ENCODE data around the gene BNC2. TPM values are rescaled to one million over a fixed set of nuclear protein-coding genes. Genes with fewer than 3 reads are reported as not detected.
A peak's percentile ranks its signal among the peaks of the same experiment; 100 is the strongest.

The BNC2 gene
- total and polyA plus RNA-seq, 2 of the 13 experiments (the other 11 are each of a cell fraction or from before 2014, with no cell fraction given), result not detected

GRCh38 chr9:16413509-16414016 is 456.9 kb downstream of the BNC2 start (continued):
- TF ChIP-seq ZNF704 (CRISPR knock-in tag; IDR thresholded peaks at IDR 0.05; ENCODE audit: borderline replicate concordance) (no peak), ZNF512 (CRISPR knock-in tag; IDR thresholded peaks at IDR 0.05) (no peak), ZMYM3 (CRISPR knock-in tag; IDR thresholded peaks at IDR 0.05) (no peak), ZNF20 (CRISPR knock-in tag; IDR thresholded peaks at IDR 0.05) (no peak), POLR2G (IDR thresholded peaks at IDR 0.05; ENCODE audit: low read depth, low read length) (no peak), ASH2L (IDR thresholded peaks at IDR 0.05; ENCODE audit: insufficient read length, low read depth, low read length) (no peak), SNRNP70 (IDR thresholded peaks at IDR 0.05; ENCODE audit: low read depth, low read length) (no peak), ZNF503 (CRISPR knock-in tag; IDR thresholded peaks at IDR 0.05) (peak; percentile 60; the same call in 1 of the 2 replicates), ZNF281 (CRISPR knock-in tag; IDR thresholded peaks at IDR 0.05; ENCODE audit: borderline replicate concordance) (peak; percentile 36; the same call in 1 of the 2 replicates)
- TF ChIP-seq, protein P1, sequence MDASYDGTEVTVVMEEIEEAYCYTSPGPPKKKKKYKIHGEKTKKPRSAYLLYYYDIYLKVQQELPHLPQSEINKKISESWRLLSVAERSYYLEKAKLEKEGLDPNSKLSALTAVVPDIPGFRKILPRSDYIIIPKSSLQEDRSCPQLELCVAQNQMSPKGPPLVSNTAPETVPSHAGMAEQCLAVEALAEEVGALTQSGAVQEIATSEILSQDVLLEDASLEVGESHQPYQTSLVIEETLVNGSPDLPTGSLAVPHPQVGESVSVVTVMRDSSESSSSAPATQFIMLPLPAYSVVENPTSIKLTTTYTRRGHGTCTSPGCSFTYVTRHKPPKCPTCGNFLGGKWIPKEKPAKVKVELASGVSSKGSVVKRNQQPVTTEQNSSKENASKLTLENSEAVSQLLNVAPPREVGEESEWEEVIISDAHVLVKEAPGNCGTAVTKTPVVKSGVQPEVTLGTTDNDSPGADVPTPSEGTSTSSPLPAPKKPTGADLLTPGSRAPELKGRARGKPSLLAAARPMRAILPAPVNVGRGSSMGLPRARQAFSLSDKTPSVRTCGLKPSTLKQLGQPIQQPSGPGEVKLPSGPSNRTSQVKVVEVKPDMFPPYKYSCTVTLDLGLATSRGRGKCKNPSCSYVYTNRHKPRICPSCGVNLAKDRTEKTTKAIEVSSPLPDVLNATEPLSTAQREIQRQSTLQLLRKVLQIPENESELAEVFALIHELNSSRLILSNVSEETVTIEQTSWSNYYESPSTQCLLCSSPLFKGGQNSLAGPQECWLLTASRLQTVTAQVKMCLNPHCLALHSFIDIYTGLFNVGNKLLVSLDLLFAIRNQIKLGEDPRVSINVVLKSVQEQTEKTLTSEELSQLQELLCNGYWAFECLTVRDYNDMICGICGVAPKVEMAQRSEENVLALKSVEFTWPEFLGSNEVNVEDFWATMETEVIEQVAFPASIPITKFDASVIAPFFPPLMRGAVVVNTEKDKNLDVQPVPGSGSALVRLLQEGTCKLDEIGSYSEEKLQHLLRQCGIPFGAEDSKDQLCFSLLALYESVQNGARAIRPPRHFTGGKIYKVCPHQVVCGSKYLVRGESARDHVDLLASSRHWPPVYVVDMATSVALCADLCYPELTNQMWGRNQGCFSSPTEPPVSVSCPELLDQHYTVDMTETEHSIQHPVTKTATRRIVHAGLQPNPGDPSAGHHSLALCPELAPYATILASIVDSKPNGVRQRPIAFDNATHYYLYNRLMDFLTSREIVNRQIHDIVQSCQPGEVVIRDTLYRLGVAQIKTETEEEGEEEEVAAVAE (CRISPR knock-in tag; IDR thresholded peaks at IDR 0.05; ENCODE audit: borderline replicate concordance), result 0 out of 2 replicates have a peak, but pooled peaks have one; percentile 40
- TF ChIP-seq, protein P2, sequence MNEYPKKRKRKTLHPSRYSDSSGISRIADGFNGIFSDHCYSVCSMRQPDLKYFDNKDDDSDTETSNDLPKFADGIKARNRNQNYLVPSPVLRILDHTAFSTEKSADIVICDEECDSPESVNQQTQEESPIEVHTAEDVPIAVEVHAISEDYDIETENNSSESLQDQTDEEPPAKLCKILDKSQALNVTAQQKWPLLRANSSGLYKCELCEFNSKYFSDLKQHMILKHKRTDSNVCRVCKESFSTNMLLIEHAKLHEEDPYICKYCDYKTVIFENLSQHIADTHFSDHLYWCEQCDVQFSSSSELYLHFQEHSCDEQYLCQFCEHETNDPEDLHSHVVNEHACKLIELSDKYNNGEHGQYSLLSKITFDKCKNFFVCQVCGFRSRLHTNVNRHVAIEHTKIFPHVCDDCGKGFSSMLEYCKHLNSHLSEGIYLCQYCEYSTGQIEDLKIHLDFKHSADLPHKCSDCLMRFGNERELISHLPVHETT (CRISPR knock-in tag; conservative IDR thresholded peaks at IDR 0.05), result no peak
